Astrocyte (in vitro differentiated cells and primary cell): ENCODE measurements around the gene NUAK1. TPM values are rescaled to one million over a fixed set of nuclear protein-coding genes. Genes with fewer than 3 reads are reported as not detected.

ENCODE experiments used
- DNase-seq: peaks from one replicate; pipeline ENCODE4 v3.0.0-alpha.2; 2010; ENCODE audit warnings: low read depth
- FAIRE-seq: peaks from 2 replicates; lab custom pipeline; 2011; peaks lifted over from hg19 to GRCh38; lab: Jason Lieb, UNC
- H2AFZ ChIP-seq: 2 replicates; pipeline ENCODE4 v1.6.0; 2012; ENCODE audit warnings: low read depth, low read length, inconsistent platforms
- H3K27ac ChIP-seq: 2 replicates; pipeline ENCODE4 v1.5.1; 2011; ENCODE audit warnings: low read depth, low read length, inconsistent platforms
- H3K27me3 ChIP-seq: 2 replicates; pipeline ENCODE4 v1.6.0; 2011; ENCODE audit warnings: low read length, inconsistent platforms; ENCODE audit not compliant: insufficient read depth
- H3K36me3 ChIP-seq: 2 replicates; pipeline ENCODE4 v1.5.1; 2011; ENCODE audit warnings: low read length, inconsistent platforms; ENCODE audit not compliant: insufficient read depth
- H3K4me1 ChIP-seq: 2 replicates; pipeline ENCODE4 v1.5.1; 2011; ENCODE audit warnings: low read length, inconsistent platforms; ENCODE audit not compliant: insufficient read depth
- H3K4me2 ChIP-seq: 2 replicates; pipeline ENCODE4 v1.6.0; 2012; ENCODE audit warnings: low read length, inconsistent platforms
- H3K4me3 ChIP-seq: 2 replicates; pipeline ENCODE4 v1.5.1; 2011; ENCODE audit warnings: low read depth, mild to moderate bottlenecking, low read length, inconsistent platforms; ENCODE audit not compliant: insufficient read depth
- H3K79me2 ChIP-seq: 2 replicates; pipeline ENCODE4 v1.6.0; 2012; ENCODE audit warnings: mild to moderate bottlenecking, low read length, inconsistent platforms; ENCODE audit not compliant: insufficient read depth
- H3K9ac ChIP-seq: 2 replicates; pipeline ENCODE4 v1.6.0; 2012; ENCODE audit warnings: mild to moderate bottlenecking, low read length, inconsistent platforms
- H3K9me3 ChIP-seq: 2 replicates; pipeline ENCODE4 v1.5.1; 2012; ENCODE audit warnings: low read depth, mild to moderate bottlenecking, low read length, inconsistent platforms; ENCODE audit not compliant: insufficient read depth
- H4K20me1 ChIP-seq: 2 replicates; pipeline ENCODE4 v1.6.0; 2012; ENCODE audit warnings: low read length, inconsistent platforms; ENCODE audit not compliant: insufficient read depth
- H3K27ac Mint-ChIP-seq: one replicate; pipeline ENCODE4 v1.8.0; 2021; ENCODE audit warnings: mild to moderate bottlenecking, mixed read lengths; ENCODE audit not compliant: unreplicated experiment
- H3K27me3 Mint-ChIP-seq: one replicate; pipeline ENCODE4 v1.8.0; 2021; ENCODE audit warnings: low read depth, mixed read lengths; ENCODE audit not compliant: unreplicated experiment
- H3K36me3 Mint-ChIP-seq: one replicate; pipeline ENCODE4 v1.8.0; 2021; ENCODE audit warnings: low read depth, mixed read lengths; ENCODE audit not compliant: unreplicated experiment
- H3K4me1 Mint-ChIP-seq: one replicate; pipeline ENCODE4 v1.8.0; 2021; ENCODE audit warnings: low read depth, mixed read lengths; ENCODE audit not compliant: unreplicated experiment
- H3K4me3 Mint-ChIP-seq: one replicate; pipeline ENCODE4 v1.8.0; 2021; ENCODE audit warnings: mild to moderate bottlenecking, moderate library complexity, mixed read lengths; ENCODE audit not compliant: unreplicated experiment
- H3K9me3 Mint-ChIP-seq: one replicate; pipeline ENCODE4 v1.8.0; 2021; ENCODE audit warnings: mild to moderate bottlenecking, mixed read lengths; ENCODE audit not compliant: unreplicated experiment
- EZH2 ChIP-seq: IDR thresholded peaks from 2 replicates; pipeline ENCODE4 v1.6.1; 2012; ENCODE audit warnings: mild to moderate bottlenecking, low read length, inconsistent platforms; ENCODE audit not compliant: insufficient read depth
- total RNA-seq: library from RNA; stranded (reverse); gene quantifications from 2 replicates; pipeline ENCODE4 v1.2.1, GENCODE V29; 2021
- TF ChIP-seq, protein P1 (sequence below): IDR thresholded peaks from 2 replicates; pipeline ENCODE4 v1.5.1; 2011; ENCODE audit warnings: low read depth, mild to moderate bottlenecking, inconsistent platforms, low read length, moderate library complexity; ENCODE audit not compliant: insufficient read depth

Gene NUAK1
- total RNA-seq, 1 donor from 2014 or later: 94.0 TPM

GRCh38 chr12:106107566-106107965 lies 31.2 kb downstream of the NUAK1 start:
- Histone ChIP-seq H4K20me1 (peaks cover 57% of the 10 kb centered on the region), H3K4me1 (peaks cover 42% of the 10 kb centered on the region), H3K36me3 (peaks cover 7% of the 10 kb centered on the region), H3K27me3 (no peaks in the 10 kb centered on the region), H3K4me3 (no peak overlapping the region), H3K9ac (peak overlapping the region; percentile 76), H3K27ac (peak overlapping the region; percentile 89), H3K79me2 (peaks cover 84% of the 10 kb centered on the region), H3K9me3 (no peaks in the 10 kb centered on the region), H3K4me2 (peak overlapping the region; percentile 72), H2AFZ (no peak overlapping the region)
- no peak for TF ChIP-seq EZH2
- TF ChIP-seq, protein P1, sequence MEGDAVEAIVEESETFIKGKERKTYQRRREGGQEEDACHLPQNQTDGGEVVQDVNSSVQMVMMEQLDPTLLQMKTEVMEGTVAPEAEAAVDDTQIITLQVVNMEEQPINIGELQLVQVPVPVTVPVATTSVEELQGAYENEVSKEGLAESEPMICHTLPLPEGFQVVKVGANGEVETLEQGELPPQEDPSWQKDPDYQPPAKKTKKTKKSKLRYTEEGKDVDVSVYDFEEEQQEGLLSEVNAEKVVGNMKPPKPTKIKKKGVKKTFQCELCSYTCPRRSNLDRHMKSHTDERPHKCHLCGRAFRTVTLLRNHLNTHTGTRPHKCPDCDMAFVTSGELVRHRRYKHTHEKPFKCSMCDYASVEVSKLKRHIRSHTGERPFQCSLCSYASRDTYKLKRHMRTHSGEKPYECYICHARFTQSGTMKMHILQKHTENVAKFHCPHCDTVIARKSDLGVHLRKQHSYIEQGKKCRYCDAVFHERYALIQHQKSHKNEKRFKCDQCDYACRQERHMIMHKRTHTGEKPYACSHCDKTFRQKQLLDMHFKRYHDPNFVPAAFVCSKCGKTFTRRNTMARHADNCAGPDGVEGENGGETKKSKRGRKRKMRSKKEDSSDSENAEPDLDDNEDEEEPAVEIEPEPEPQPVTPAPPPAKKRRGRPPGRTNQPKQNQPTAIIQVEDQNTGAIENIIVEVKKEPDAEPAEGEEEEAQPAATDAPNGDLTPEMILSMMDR: no peak
- Mint-ChIP-seq H3K9me3 (no peaks in the 10 kb centered on the region), H3K27ac (peak overlapping the region; percentile 90), H3K4me3 (peak overlapping the region; percentile 68), H3K36me3 (peaks cover 27% of the 10 kb centered on the region), H3K27me3 (no peaks in the 10 kb centered on the region), H3K4me1 (peaks cover 77% of the 10 kb centered on the region)
- FAIRE-seq (no peak), DNase-seq (peak; percentile 79)

DNA sequence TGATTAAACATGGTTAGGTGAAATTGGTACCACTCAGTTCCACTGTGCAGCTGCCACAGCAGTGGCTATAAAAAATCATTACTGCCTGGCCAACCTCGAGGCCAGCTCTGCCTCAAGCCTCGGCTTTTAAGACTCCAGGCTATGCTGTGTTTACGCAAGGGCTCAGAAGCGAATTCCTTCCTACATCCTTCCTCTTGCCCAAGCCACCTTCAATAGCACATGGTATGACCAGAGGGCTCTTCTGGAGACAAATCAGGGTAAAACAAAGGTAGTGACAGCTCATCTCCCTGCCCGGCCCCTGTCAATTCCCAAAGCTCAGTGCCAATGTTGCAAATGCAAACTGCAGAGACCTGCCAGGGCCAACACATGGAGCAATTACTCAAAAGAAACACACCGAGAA lies 31.9 kb downstream of the NUAK1 start:
- peaks cover 54% of the 10 kb centered on the region for H4K20me1 ChIP-seq
- no peak for FAIRE-seq
- peak overlapping the region; percentile 76 for H3K9ac ChIP-seq
- no peak overlapping the region for H3K4me3 ChIP-seq
- peak overlapping the region; percentile 89 for H3K27ac ChIP-seq
- peak; percentile 58 for DNase-seq
- H2AFZ ChIP-seq: no peak overlapping the region
- peak overlapping the region; percentile 72 for H3K4me2 ChIP-seq
- peaks cover 8% of the 10 kb centered on the region for H3K36me3 ChIP-seq
- Mint-ChIP-seq H3K4me1 (peaks cover 76% of the 10 kb centered on the region), H3K9me3 (no peaks in the 10 kb centered on the region), H3K27ac (peak overlapping the region; percentile 90), H3K27me3 (no peaks in the 10 kb centered on the region), H3K36me3 (peaks cover 32% of the 10 kb centered on the region), H3K4me3 (no peak overlapping the region)
- H3K9me3 ChIP-seq: no peaks in the 10 kb centered on the region
- TF ChIP-seq, protein P1: no peak
- no peak for TF ChIP-seq EZH2
- no peaks in the 10 kb centered on the region for H3K27me3 ChIP-seq
- H3K79me2 ChIP-seq: peaks cover 79% of the 10 kb centered on the region
- H3K4me1 ChIP-seq: peaks cover 35% of the 10 kb centered on the region

GRCh38 chr12:106106061-106106566 lies 32.6 kb downstream of the NUAK1 start:
- TF ChIP-seq, protein P1: no peak
- TF ChIP-seq EZH2: no peak
- H3K36me3 Mint-ChIP-seq: peaks cover 40% of the 10 kb centered on the region
- Histone ChIP-seq H3K4me3 (no peak overlapping the region), H3K79me2 (peaks cover 79% of the 10 kb centered on the region), H3K9ac (no peak overlapping the region), H3K36me3 (peaks cover 8% of the 10 kb centered on the region), H2AFZ (no peak overlapping the region), H3K9me3 (no peaks in the 10 kb centered on the region), H3K4me2 (peak overlapping the region; percentile 72), H4K20me1 (peaks cover 57% of the 10 kb centered on the region), H3K4me1 (peaks cover 34% of the 10 kb centered on the region), H3K27ac (peak overlapping the region; percentile 89), H3K27me3 (no peaks in the 10 kb centered on the region)
- H3K27me3 Mint-ChIP-seq: no peaks in the 10 kb centered on the region
- peaks cover 76% of the 10 kb centered on the region for H3K4me1 Mint-ChIP-seq
- DNase-seq (no peak), FAIRE-seq (no peak)
- no peak overlapping the region for H3K27ac Mint-ChIP-seq
- no peak overlapping the region for H3K4me3 Mint-ChIP-seq
- H3K9me3 Mint-ChIP-seq: no peaks in the 10 kb centered on the region
